ENCODE results near the gene IL16. TPM values are rescaled to one million over a fixed set of nuclear protein-coding genes. Genes with fewer than 3 reads are reported as not detected.

The IL16 gene
- total and polyA plus RNA-seq, 4 experiments from 2014 or later, result 190 to 400 (median 362) TPM

Other genes starting within 250 kb of the IL16 start
- 10 to 100 TPM; 43.3 to 44.6 TPM for gene MESD, start 207.1 kb upstream of the IL16 start, total RNA-seq
- 10 to 100 TPM; 32.2 to 35.7 TPM for gene MESD, start 207.1 kb upstream of the IL16 start, polyA plus RNA-seq
- gene TLNRD1, start 196.0 kb upstream of the IL16 start, total RNA-seq, result 10 to 100 TPM; 29.7 to 29.8 TPM
- 1 to 10 TPM; 2.4 to 5.2 TPM for gene TLNRD1, start 196.0 kb upstream of the IL16 start, polyA plus RNA-seq
- gene CFAP161, start 62.6 kb upstream of the IL16 start, total RNA-seq, result not detected
- gene CFAP161, start 62.6 kb upstream of the IL16 start, polyA plus RNA-seq, result not detected
- 1 to 10 TPM; 5.0 to 8.0 TPM for gene STARD5, start 127.3 kb downstream of the IL16 start, total RNA-seq
- gene STARD5, start 127.3 kb downstream of the IL16 start, polyA plus RNA-seq, result 1 to 10 TPM; 1.9 to 3.9 TPM
- gene TMC3, start 177.3 kb downstream of the IL16 start, total RNA-seq, result not detected
- gene TMC3, start 177.3 kb downstream of the IL16 start, polyA plus RNA-seq, result under 1 TPM in 1 of 2 donors, not detected in 1; 0.05 TPM

All from CD4-positive, alpha-beta memory T cell (primary cell).